Fibroblast of peridontal ligament (primary cell): ENCODE results near the gene UGT1A1.

Experiments
- DNase-seq: peaks from one replicate; pipeline ENCODE4 v3.0.0-alpha.2; 2010; ENCODE audit errors: extremely low read depth

UGT1A1 gene

GRCh38 chr2:233796254-233796653 lies 36.2 kb downstream of the UGT1A1 start:
- DNase-seq: no peak

DNA sequence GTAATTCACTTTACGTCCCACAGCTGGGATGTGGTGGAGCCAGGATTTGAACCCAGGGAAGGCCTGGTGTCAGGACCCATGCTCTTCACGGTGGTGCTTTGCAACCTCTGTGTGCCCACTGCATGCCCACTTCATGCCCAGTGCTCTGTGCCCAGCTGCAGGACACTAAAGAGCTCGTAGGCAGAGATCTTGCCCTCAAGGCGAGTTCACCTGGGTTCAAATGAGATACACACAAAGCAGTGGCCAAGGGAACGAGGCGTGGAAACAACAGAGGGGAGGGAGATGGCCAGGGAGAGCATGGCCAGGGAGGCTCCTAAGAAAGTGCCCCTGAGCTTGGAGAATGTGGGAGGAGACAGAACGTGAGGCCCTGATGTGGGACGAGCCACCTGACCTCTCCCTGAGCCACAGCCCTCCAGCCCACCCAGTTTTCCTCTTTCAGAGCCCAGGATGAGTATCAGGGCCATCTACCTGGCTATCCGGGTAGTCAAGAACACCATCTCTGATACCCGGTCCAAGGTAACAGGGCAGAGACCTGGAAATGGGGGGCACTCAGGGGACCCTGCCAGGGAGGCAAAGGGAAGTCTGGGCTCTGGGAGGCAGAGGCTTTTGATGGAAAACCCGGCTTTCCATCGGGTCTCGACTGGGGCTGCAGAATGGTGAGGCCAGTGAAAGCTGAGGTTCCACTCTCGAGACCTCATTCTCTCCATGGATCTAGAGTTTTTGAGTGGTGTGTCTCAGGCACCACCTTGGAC lies 38.4 kb downstream of the UGT1A1 start:
- DNase-seq: no peak

- no peak for DNase-seq
Observed at GRCh38 chr2:233799087-233799665, 39.1 kb downstream of the UGT1A1 start.

GRCh38 chr2:233799716-233800115 lies 39.6 kb downstream of the UGT1A1 start:
- no peak for DNase-seq

DNA sequence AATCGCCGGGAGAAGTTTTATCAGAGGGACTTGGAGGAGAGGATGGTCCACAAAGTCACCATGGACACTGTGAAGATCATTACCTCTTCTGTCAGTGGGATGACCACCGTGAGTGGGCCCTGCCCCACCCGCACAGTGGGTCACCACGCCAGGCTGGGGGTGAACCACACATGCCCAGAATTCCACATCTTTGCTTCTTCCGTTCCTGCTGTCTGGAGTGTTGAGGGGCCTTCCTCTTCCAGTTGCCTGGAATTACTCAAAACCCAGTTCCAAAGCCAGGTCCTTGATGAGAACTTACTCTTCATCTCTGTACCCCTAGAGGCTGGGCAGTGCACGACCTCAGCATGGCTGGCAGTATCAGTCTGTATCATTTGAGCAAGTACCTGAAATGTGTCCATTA lies 40.1 kb downstream of the UGT1A1 start:
- DNase-seq: no peak

DNA sequence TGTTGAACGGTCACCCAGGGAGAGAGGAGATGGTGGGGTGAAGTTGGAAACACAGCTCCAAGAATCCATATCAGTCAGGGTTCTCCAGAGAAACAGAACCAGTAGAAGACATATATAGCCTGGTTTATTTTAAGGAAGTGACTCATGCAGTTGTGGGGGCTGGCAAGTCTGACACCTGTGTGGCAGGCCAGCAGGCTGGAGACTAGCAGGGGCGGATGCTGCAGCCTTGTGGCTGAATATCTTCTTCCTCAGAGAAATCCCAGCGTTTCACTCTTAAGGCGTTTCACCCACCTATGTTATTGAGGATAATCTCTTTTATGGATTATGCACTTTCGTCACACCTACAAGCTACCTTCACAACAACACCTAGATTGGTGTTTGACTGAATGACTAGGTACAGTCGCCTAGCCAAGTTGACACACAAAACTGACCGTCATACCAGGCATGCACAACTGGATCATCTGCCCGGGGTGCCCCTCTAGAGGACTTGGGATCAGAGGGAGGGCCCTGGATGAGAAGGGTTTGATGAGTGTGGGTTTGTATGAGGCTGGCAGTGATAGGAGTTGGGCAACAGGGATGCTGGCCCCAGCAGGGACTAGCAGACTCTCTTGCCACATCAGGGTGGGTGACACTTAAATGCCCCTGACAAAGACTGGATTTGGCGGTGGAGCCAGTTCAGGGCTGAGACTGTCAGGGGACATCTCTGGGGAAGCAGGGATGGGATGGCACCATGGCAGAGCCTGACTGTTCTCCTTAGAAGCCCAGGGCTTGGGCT lies 41.5 kb downstream of the UGT1A1 start:
- no peak for DNase-seq

- no peak for DNase-seq
Observed at GRCh38 chr2:233802132-233802815, 42.2 kb downstream of the UGT1A1 start.

DNA sequence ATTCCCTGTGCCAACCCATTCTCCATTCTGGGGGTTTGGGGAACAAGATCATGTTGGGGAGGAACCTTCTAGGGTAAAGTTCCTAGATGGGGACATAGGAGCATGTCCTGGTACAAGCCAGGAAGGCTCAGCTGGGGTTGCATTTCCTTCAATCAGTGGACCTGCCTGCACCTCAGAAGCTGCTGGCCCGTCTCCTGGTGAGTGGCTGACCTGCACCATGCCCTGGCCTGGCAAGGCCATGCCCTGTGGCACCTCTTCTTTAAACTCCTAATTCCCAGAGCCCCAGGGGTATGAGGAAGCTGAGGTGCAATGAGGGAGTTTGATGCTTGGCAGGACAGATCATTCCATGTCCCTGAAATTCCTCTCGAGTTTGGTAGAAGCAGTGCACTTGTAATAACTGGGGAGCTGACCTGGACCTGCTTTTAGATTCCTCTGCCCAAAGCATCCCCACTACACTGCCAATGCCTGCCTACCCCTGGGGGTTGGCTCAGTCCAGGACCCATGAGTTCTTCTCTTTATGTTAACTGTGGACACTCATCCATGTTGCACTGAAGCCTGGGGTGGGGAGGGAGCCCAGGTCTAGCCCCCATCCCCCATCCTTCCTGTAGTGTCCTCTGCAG lies 43.3 kb downstream of the UGT1A1 start:
- no peak for DNase-seq

DNA sequence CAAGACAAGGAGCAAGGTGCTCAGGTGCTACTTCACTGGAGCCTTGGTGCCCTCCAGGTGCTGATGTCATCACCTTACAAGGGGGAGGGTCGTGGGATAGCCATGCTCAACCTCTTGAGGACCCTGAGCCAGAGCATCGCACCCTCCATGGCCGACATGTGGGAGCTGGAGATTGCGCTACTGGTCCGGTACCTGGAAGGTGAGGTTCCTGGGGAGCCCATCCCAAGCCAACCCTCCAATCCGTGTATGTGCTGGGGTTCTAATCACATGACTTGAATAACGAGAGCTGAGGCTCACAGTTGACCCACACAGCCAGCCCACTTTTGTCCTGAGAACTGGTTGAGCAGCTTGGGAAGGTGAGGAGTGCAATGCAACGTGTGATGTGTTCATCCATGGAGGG lies 43.9 kb downstream of the UGT1A1 start:
- DNase-seq: no peak

GRCh38 chr2:233807215-233807865 lies 47.3 kb downstream of the UGT1A1 start:
- DNase-seq: no peak

DNA sequence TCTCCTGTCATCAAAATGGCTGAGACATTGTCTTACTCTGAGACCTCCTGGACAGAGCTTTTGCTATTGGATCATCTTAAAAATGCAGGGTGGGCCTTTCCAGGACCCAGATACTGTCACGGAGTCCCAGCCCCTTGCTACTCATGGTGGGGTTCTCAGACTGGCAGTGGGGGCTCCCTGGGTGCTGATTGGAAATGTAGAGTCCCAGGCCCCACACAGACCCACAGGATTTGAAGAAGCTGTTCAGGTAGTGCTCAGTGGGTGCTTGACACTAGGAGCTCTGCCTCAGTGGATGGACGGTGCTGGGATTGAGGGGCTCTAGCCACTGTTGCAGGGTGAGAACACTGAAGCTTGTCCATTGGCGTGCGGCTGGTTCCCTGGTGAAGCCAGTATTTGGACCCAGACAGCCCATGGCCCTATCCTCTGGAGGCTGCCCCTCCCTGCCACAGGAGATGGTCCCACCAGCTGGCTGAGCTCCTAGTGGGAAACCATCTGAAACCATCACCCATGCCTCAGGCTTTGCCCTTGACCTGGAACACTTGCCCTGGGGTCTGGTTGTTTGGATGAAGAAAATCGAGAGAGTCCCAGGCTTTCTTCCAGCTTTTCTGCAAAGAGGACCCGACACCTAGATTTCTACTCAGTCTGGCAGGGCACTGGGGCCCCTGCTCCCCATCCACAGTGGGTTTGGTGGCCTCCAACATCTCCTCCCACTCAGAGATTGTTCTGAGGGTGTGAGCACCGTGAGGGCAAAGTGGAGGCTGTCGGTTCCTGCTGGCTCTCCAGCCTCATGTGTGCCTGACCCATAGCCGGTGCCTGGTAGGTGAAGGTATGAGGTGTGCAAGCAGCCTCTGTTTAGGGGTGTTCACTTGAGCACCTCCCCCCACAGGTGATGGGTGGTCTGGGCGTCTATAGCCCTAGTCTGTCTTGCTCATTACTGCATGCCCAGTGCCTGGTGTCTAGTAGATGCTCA lies 48.2 kb downstream of the UGT1A1 start:
- no peak for DNase-seq

DNA sequence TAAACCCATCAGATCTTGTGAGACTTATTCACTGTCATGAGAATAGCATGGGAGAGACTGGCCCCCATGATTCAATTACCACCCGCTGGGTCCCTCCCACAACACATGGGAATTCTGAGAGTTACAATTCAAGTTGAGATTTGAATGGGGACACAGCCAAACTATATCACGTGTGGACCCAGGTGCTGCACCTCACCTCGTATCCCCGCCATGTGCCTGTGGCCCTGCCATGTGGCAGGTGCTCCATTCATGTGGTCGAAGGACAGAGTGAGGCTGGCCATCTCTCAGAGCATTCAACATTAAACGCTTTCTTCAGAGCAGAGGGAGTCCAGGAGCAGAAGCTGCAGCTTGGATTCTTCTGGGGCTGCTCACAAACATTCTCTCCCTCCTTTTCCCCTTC lies 50.3 kb downstream of the UGT1A1 start:
- no peak for DNase-seq

DNA sequence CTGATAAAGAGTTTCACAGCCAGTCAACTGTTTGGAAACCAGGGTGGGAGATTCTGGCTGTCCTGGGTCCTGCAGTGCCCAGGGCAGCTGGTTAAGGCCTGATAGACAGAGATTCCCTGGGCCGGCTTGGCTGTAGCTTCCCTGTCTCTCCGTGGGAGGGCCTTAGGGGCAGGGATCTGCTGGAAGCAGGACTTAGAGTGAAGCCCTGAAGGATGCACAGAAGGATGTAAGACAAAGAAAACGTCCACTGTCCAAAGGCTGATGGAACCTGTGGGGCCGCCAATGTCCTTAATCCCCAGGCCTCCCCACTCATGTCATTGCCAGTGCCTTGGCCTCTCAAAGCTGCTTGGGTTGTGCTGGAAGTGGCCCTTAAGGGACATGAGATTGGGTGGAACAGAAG lies 51.0 kb downstream of the UGT1A1 start:
- DNase-seq: no peak

GRCh38 chr2:233811732-233812131 lies 51.7 kb downstream of the UGT1A1 start:
- no peak for DNase-seq

DNA sequence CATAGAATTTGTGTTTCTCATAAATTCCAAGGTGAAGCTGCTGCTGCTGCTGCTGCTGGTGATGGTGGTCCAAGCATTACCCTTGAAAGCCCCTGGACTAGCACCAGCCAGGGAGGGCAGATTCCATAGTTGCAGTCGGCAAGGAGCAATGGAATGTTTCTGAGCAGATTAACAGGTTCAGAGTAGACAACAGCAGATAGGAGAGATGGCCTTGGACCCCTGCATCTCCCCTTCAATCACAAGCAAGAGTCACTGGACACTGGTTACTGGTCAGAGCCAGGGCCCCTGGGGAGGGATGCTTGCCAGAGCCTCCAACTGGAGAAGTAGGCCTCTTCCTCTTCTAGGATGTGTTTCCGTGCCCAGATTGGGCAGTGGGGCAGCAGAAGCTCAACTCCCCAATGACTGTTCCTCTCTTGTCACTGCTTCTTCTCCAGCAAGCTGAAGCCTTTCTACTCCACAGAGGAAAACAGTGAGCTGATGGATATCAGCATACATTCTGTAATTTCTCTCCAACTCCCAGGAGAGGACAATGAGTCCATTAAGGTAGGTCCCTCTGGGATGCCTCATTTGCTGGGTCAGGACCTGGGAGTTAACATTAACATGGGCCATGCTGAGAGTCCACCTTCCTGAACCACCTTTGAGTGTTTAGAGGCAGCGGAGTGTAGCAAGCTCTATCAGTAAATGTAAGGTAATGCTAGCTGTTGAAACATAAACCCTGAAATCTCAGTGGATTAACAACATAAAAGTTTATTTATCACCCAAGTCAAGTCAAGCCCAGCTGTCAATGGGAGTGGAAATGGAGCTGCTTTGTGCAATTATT lies 53.4 kb downstream of the UGT1A1 start:
- no peak for DNase-seq

GRCh38 chr2:233814056-233814835 lies 54.2 kb downstream of the UGT1A1 start:
- no peak for DNase-seq

DNA sequence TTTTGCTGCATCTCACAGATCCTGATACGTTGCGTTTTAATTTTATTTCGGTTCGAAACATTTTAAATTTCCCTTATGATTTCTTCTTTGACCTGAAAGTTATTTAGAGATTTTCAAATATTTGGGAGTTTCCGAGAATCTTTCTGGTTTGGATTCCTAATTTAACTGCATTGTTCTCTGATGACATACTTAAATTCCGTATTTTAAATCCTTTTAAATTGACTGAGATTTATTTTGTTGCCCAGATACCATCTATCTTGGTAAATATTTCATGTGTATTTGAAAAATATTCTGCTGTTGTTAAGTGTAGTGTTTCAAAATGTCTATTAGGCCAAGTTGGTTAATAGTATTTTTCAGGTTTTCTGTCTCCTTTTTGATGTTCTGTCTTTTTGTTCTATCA lies 55.8 kb downstream of the UGT1A1 start:
- peak; percentile 16 for DNase-seq

GRCh38 chr2:233816334-233816733 lies 56.3 kb downstream of the UGT1A1 start:
- DNase-seq: no peak

DNA sequence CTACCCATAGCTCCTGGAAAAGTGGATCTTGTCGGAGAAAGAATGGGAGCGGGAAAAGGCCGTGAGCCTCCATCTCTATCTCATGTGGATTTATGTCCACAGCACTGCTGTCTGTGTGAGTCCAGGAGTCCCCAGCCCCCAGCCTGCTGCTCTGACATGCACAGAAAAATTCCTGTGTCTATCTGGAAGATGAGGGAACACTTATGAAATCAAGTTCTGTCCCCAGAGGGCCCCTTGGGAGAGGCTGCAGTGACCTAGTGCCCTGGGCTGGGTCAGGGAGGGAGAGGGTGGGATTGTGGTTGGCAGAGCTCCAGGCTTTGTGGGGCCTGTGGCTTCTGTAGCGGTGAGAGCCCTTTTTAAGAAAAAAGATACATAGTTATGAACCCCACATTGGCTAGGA lies 56.7 kb downstream of the UGT1A1 start:
- no peak for DNase-seq
